GF-D8 (cell line): ENCODE data around the gene ANKRD13C.

Experiments used
- DNase-seq: peaks from one replicate; lab custom pipeline; 2025; lab: John Stamatoyannopoulos, UW

The ANKRD13C gene

GRCh38 chr1:70293186-70293843 is 61.2 kb downstream of the ANKRD13C start:
- DNase-seq, result no peak

- DNase-seq, result no peak
These were observed 64.3 kb downstream of the ANKRD13C start for GRCh38 chr1:70290218-70290617.

- DNase-seq, result no peak
These were observed 66.4 kb downstream of the ANKRD13C start for GRCh38 chr1:70288166-70288565.

DNA sequence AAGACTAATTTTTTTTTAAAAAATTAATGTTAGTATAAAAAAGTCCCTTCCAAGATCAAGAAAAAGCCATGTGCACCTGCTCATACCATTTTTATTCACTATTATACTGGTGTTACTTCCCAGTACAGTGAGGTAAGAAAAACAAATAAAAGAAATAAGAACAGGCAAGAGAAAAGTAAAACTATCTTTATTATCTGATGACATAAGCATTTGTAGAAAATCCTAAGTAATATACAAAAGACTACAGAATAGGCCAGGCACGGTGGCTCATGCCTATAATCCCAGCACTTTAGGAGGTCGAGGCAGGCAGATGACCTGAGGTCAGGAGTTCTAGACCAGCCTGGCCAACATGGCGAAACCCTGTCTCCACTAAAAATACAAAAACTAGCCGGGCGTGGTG is 68.1 kb downstream of the ANKRD13C start:
- no peak for DNase-seq

- no peak for DNase-seq
These were observed 70.2 kb downstream of the ANKRD13C start for GRCh38 chr1:70284366-70284765.

DNA sequence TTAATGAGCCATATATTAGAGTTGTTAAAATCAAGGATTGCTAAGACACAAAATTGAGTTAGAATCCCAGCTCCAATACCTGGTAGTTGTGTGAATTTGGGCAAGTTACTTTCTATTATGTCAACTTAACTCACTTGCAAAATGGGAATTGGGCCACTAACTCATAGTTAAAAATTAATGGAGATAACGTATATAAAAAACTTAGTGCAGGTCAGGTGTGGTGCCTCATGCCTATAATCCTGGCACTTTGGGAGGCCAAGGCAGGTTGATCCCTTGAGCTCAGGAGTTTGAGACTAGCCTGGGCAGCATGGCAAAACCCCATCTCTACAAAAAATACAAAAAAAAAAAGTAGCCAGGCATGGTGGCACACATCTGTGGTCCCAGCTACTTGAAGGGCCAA is 75.8 kb downstream of the ANKRD13C start:
- no peak for DNase-seq

GRCh38 chr1:70277875-70278274 is 76.6 kb downstream of the ANKRD13C start:
- no peak for DNase-seq

DNA sequence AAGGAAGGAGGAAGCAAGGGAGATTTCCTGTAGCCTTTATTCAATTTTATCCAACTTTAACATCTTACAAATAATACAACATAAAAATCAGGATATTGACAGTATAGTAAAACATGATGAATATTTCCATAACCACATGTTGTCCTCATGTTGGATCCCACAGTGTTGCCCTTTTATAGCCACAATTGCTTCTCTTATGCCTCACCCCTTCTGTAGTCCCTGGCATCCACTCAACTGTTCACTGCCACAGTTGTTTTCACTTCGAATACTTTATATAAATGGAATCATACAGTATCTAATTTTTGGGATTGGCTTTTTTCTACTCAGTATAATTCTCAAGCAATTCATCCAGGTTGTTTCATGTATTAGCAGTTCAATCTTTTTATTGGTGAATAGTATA is 88.6 kb downstream of the ANKRD13C start:
- no peak for DNase-seq

DNA sequence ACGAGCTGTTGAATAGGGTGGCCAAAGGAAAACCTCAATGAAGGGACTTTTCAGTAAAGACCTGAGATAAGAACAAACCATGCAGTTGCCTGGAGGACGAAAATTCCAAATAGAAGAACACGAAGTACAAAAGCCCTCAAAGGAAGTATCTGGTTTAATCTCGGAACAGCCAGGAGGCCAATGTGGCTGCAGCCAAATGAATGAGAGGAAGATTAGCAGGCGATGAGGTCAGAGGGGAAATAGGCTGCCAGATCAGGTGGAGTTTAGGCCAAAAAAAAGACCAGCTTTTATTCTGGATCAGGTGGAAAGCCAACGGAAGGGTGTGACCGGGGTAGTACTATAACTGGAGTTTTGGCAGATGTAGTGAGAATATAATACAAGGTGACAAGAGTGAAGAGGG is 89.7 kb downstream of the ANKRD13C start:
- DNase-seq, result no peak

DNA sequence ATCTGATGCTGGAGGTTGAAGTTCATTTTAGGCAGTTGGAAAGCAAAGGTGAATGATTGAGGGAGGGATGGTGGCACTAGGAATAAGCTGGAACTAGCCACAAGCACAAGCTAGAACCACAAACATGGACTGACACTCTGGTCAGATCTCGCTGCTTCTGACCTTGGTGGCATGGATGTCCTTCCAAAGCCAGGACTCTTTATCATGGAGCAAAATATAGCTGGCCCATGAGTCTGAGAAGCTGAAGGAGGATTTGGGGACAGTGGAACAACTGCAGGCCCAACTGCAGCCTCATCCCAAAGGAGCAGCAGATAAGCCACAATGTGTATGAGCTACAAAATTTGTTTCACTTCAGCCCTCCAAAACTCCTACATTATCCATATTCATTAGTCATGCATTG is 97.9 kb downstream of the ANKRD13C start:
- no peak for DNase-seq

- DNase-seq, result no peak
These were observed 105.8 kb downstream of the ANKRD13C start for GRCh38 chr1:70248729-70249128.

- no peak for DNase-seq
These were observed 106.8 kb downstream of the ANKRD13C start for GRCh38 chr1:70247768-70248167.

DNA sequence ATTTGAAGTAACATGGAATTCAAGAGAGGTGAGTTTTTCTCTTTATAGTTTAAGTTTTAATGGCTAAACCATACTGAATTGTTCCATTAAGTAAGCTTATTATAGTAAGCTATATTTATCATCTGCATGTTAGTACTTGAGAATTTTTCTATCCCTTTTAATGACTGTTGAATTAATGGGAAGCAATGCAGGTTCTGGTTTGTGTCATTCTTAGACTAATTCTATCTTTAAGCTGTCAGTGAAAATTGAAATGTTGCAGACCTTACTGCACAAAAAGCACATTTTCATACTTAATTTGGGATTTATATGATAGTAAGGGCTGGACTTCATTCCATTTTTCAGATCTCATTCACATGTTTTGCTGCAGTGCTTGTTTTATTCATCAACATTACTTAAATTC is 107.4 kb downstream of the ANKRD13C start:
- no peak for DNase-seq

DNA sequence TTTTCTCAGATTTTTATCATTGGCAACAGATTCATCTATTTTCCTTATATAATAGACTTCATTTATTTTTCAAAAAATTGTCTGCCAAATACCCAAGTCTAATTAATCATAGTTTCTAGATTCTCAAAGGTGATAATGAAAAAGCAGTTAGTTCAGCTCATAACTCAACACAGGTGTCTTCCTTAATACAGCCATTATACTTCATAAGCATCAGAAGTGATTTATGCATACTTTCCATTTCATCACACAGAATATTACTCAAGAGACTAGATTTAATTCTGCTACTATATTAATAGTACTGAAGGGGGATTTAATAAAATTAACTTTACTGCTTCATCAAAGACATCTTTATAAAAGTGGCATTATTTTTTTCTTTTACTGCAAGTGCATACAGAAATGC is 114.6 kb downstream of the ANKRD13C start:
- DNase-seq, result no peak

- DNase-seq, result no peak
These were observed 119.8 kb downstream of the ANKRD13C start for GRCh38 chr1:70234733-70235132.

GRCh38 chr1:70231475-70231874 is 123.0 kb downstream of the ANKRD13C start:
- no peak for DNase-seq

- DNase-seq, result no peak
These were observed 125.9 kb downstream of the ANKRD13C start for GRCh38 chr1:70228670-70229069.

DNA sequence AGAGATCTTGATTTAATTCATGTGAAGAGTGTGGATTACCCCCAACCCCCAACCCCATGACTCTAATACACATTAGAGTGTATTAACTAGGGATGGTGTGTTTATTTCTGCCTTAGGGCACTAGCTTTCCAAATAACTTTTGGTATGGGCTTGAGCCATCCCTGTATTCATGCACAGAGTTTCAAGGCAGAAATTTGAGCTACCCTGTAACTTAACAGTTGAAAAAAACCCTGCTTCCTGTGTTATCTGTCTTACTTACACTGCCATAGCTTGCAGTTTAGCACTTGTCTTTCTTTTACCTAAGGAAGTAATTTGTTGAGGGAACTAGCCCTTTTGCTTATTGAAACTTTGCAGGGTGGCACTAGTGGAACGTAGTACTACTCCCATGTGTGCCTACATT is 127.1 kb downstream of the ANKRD13C start:
- DNase-seq, result no peak

DNA sequence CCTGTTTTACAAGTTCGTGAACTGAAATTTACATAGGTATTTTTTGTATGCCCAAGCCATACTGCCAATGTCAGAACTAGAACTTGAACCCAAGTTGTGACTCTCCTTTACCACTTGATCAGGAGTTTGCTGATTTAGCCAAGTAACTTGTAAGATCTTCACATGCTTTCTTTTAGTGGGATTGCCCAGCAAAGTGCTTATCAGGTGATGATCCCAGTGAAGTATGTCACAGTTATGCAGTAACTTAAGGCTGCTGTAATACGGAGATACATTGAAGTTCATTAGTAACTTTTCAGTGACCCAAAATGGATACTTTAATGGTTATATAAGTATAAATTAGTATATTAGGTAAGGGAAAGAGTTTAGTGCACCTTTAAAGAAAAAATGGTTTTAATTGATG is 129.6 kb downstream of the ANKRD13C start:
- no peak for DNase-seq

DNA sequence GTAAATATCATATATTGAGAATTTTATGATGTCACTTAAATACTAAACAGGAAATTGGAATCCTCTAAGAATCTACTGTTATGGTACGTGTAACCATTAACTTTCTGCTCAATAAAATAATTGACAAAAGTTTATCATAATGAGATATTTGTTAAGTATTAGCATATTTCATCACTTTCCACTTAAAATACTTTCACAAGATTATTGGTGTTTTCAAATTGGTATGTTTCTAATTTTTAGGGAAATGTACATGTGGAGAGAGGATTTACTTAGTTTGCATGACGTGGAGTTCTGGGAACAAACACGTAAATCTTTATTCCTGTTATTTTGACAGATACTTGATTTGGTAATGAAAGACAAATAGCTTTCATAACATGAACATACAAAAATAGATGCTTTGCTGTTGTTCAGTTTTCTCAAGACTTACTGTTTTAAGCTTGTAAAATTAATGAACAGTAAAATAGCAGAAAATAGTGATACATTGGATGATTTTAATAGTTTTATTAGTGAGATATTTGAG is 131.7 kb downstream of the ANKRD13C start:
- DNase-seq, result no peak

DNA sequence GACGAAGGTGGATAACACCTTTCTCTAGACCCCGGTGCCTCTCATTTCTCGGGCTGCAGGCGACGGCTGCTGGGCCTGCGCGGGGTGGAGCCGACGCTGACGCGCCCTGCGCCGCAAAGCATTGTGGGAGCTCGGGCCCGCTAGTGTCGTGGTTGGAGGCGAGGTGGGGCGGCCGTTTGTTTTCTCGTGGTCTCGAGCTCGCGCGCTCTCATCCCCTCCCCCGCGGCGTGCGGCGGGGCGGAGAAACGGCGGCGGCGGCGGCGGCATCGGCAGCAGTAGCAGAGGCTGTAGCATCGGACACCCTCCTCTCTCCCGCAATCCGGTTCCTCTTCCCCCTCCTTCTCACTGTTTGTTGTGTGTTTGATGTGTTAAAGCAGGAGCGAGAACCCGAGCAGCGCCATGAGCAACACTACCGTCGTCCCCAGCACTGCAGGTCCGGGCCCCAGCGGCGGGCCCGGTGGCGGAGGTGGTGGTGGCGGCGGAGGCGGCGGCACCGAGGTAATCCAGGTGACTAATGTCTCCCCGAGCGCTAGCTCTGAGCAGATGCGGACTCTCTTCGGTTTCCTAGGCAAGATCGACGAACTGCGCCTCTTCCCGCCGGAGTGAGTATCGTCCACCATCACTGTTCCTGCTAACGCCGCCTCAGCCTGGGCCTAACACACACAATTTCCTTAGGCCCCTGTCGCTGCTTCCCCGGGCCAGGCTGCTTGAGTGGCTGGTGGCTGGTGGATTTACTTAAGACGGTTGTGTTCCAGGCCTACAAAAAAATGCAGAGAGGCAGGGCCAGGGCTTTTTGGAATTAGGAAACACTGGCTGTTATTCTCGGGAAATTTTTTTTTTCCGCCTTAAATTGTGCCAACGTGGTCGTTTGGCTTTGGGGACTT is 133.0 kb downstream of the ANKRD13C start, which contains the start of gene SRSF11:
Gene SRSF11 (plus strand): TSS at position 143 of the 884 bp plus-strand sequence. CDS start 257 bp downstream, at position 400.
- DNase-seq, result peak; percentile 77

DNA sequence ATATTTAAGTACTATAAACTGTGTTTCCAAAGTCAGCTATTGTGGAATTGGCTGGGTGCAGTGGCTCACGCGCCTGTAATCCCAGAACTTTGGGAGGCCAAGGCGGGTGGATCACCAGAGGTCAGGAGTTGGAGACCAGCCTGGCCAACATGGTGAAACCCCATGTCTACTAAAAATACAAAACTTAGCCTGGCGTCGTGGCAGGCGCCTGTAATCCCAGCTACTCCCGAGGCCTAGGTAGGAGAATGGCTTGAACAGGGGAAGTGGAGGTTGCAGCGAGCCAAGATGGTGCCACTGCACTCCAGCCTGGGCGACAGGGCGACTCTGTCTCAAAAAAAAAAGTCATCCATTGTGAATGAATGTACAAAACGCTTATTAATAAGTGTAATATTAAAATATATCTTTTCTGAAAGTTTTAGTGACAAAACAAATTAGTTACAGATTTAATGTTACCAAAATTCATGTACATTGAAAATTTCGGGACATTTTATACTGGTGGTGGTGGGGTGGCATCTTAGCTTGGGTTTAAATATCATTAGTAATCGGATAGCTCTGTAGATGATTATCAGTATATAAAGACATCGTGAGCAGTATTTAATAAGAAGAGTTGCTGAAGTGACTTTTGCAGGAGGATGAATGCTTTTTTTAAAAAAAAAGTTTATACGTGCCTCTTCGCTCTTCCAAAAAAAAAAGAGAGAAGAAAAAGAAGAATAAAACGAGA is 133.8 kb downstream of the ANKRD13C start:
- DNase-seq, result no peak
